K562 (cell line): Measurements from ENCODE around the gene SERF2. TPM values are rescaled to one million over a fixed set of nuclear protein-coding genes. Genes with fewer than 3 reads are reported as not detected.

Experiments
- CBX5 ChIP-seq: IDR thresholded peaks from 2 replicates; pipeline ENCODE4 v1.6.1; 2014; ENCODE audit warnings: low read depth, borderline replicate concordance
- HDAC3 ChIP-seq: fragments of 450-650 bp; IDR thresholded peaks from 2 replicates; pipeline ENCODE4 v1.6.1; 2018; ENCODE audit warnings: borderline replicate concordance, mild to moderate bottlenecking, moderate library complexity; ENCODE audit not compliant: partially characterized antibody
- IFI16 ChIP-seq: fragments of 250-450 bp; sonication (Bioruptor Pico); IDR thresholded peaks from 2 replicates; pipeline ENCODE4 v2.1.2; 2022; ENCODE audit warnings: mild to moderate bottlenecking, inconsistent platforms
- KDM5B ChIP-seq: fragments of 200-600 bp; sonication (generic); IDR thresholded peaks from 2 replicates; pipeline ENCODE4 v1.6.1; 2012; ENCODE audit warnings: low read depth, mild to moderate bottlenecking, moderate library complexity, low read length, control low read depth, inconsistent platforms; ENCODE audit not compliant: insufficient replicate concordance
- NCOA6 ChIP-seq: fragments of 450-650 bp; IDR thresholded peaks from 2 replicates; pipeline ENCODE4 v1.6.1; 2017; ENCODE audit warnings: mild to moderate bottlenecking
- NELFE ChIP-seq: IDR thresholded peaks from 2 replicates; pipeline ENCODE4 v1.6.1; 2011; ENCODE audit warnings: mild to moderate bottlenecking; ENCODE audit not compliant: insufficient read depth, insufficient read length
- PML ChIP-seq: IDR thresholded peaks from 2 replicates; pipeline ENCODE4 v1.6.1; 2012; ENCODE audit warnings: low read length, inconsistent platforms
- SNIP1 ChIP-seq: fragments of 450-650 bp; IDR thresholded peaks from 2 replicates; pipeline ENCODE4 v1.7.1; 2017; ENCODE audit warnings: low read depth, mild to moderate bottlenecking
- TAF1 ChIP-seq: IDR thresholded peaks from 2 replicates; pipeline ENCODE4 v1.6.1; 2011; ENCODE audit warnings: mild to moderate bottlenecking, low read length, moderate library complexity; ENCODE audit not compliant: insufficient read depth, control insufficient read depth, severe bottlenecking; ENCODE audit errors: extremely low read depth
- ZNF57 ChIP-seq: fragments of 450-650 bp; formaldehyde crosslinking; IDR thresholded peaks from 2 replicates; pipeline ENCODE4 v1.4.0; 2020; ENCODE audit warnings: mild to moderate bottlenecking, moderate library complexity
- polyA plus RNA-seq, 8 experiments: library from polyadenylated mRNA; depleted of rRNA in 4 of 8; stranded (reverse) in 5 of 8; unstranded in 3 of 8; fragments of >200 nt; fragmentation: Nextera tagmentation in 2 of 8; fragmentation: Illumina TruSeq in 1 of 8; extraction: Ambion mirVana in 2 of 8; extraction: Trizol in 1 of 8; gene quantifications; 2 replicates each; pipeline versions ENCODE4 v1.2.1 to v1.2.3, GENCODE V29; 2011 to 2014; ENCODE audit warnings: inconsistent platforms in 1 of 8, missing spikeins in 1 of 8
- total RNA-seq, 7 experiments: library from RNA; depleted of rRNA in 6 of 7; stranded (reverse); fragments of >200 nt in 6 of 7; fragmentation: Illumina TruSeq in 2 of 7; extraction: Trizol in 2 of 7; gene quantifications; 2 replicates each; pipeline versions ENCODE4 v1.2.1 to v1.2.3, GENCODE V29; 2011 to 2021; ENCODE audit warnings: low replicate concordance in 1 of 7
- TF ChIP-seq, protein P1 (sequence below), 2 experiments: fragments of 450-650 bp; formaldehyde crosslinking in 1 of 2; IDR thresholded peaks; 2 replicates each; pipeline versions ENCODE4 v1.4.0 to v1.6.1; 2014 to 2020; ENCODE audit warnings: mild to moderate bottlenecking in 2 of 2, borderline replicate concordance in 1 of 2, low read depth in 1 of 2
- TF ChIP-seq, protein P2 (sequence below): sonication (generic); formaldehyde crosslinking; IDR thresholded peaks from 2 replicates; pipeline ENCODE4 v1.8.0; 2023; ENCODE audit warnings: mild to moderate bottlenecking, missing genetic modification reagents
- TF ChIP-seq, protein P3 (sequence below), 2 experiments: fragments of 200-800 bp in 1 of 2; sonication (Bioruptor generic) in 1 of 2; sonication (generic) in 1 of 2; formaldehyde crosslinking in 1 of 2; IDR thresholded peaks in 1 of 2; conservative IDR thresholded peaks in 1 of 2; 2 replicates each; pipeline versions ENCODE4 v1.5.0 to v1.6.1; 2016 to 2020; ENCODE audit warnings: missing compliant biosample characterization in 1 of 2, missing genetic modification characterization in 1 of 2, missing genetic modification reagents in 1 of 2

Gene SERF2
- total and polyA plus RNA-seq, 9 of the 15 experiments (the other 6 are each of a cell fraction or from before 2014, with no cell fraction given): 497 to 3,360 (median 867) TPM

DNA sequence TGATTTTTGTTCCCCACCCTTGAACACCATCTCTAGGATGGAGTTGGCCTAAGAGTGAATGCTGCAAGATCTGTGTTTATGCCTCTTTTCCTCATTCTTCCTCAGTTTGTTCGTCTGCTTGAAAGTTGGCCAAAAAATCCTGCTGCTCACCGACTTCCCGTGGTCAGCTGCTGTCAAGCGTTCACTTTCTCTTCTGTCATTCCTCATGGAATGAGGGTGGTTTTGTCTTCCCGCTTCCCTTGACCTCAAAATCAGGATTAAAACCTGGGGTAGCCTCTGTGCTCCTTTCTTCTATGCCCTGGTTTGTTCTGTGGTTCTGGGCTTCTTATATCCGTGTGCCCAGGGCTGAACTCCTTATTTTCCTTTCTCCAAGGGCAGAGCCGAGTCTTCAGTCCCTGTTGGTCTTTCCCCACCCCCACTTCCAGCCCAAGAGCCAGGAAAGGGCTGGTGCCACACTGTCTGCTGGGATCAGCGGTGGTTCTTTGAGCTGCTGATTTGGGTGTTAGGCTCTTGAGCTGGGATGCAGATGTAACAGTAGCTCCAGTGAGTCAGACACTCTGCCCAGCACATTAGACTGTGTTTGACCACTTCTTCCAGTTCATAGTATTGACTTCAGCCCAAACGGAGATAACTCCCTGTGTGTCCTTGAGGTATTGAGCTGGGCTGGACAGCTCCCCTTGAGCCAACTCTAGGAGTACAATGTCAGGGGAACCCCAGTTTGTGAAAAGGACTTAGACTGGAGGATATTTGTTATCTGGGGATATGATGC lies 2.3 kb downstream of the SERF2 start (continued):
- TF ChIP-seq ZNF57 (CRISPR knock-in tag) (no peak), TAF1 (no peak), KDM5B (peak; percentile 19), NELFE (no peak), CBX5 (no peak), NCOA6 (no peak), IFI16 (CRISPR knock-in tag) (no peak), PML (no peak), SNIP1 (no peak), HDAC3 (no peak)
- TF ChIP-seq, protein P1, sequence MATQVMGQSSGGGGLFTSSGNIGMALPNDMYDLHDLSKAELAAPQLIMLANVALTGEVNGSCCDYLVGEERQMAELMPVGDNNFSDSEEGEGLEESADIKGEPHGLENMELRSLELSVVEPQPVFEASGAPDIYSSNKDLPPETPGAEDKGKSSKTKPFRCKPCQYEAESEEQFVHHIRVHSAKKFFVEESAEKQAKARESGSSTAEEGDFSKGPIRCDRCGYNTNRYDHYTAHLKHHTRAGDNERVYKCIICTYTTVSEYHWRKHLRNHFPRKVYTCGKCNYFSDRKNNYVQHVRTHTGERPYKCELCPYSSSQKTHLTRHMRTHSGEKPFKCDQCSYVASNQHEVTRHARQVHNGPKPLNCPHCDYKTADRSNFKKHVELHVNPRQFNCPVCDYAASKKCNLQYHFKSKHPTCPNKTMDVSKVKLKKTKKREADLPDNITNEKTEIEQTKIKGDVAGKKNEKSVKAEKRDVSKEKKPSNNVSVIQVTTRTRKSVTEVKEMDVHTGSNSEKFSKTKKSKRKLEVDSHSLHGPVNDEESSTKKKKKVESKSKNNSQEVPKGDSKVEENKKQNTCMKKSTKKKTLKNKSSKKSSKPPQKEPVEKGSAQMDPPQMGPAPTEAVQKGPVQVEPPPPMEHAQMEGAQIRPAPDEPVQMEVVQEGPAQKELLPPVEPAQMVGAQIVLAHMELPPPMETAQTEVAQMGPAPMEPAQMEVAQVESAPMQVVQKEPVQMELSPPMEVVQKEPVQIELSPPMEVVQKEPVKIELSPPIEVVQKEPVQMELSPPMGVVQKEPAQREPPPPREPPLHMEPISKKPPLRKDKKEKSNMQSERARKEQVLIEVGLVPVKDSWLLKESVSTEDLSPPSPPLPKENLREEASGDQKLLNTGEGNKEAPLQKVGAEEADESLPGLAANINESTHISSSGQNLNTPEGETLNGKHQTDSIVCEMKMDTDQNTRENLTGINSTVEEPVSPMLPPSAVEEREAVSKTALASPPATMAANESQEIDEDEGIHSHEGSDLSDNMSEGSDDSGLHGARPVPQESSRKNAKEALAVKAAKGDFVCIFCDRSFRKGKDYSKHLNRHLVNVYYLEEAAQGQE (IDR thresholded peaks at IDR 0.05; ENCODE audit: borderline replicate concordance): peak; percentile 79
- TF ChIP-seq, protein P1 (CRISPR knock-in tag; IDR thresholded peaks at IDR 0.05; ENCODE audit: low read depth): peak; percentile 60; the same call in 1 of the 2 replicates
- TF ChIP-seq, protein P2, sequence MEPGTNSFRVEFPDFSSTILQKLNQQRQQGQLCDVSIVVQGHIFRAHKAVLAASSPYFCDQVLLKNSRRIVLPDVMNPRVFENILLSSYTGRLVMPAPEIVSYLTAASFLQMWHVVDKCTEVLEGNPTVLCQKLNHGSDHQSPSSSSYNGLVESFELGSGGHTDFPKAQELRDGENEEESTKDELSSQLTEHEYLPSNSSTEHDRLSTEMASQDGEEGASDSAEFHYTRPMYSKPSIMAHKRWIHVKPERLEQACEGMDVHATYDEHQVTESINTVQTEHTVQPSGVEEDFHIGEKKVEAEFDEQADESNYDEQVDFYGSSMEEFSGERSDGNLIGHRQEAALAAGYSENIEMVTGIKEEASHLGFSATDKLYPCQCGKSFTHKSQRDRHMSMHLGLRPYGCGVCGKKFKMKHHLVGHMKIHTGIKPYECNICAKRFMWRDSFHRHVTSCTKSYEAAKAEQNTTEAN (CRISPR knock-in tag): no peak
- TF ChIP-seq, protein P3, sequence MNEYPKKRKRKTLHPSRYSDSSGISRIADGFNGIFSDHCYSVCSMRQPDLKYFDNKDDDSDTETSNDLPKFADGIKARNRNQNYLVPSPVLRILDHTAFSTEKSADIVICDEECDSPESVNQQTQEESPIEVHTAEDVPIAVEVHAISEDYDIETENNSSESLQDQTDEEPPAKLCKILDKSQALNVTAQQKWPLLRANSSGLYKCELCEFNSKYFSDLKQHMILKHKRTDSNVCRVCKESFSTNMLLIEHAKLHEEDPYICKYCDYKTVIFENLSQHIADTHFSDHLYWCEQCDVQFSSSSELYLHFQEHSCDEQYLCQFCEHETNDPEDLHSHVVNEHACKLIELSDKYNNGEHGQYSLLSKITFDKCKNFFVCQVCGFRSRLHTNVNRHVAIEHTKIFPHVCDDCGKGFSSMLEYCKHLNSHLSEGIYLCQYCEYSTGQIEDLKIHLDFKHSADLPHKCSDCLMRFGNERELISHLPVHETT (CRISPR knock-in tag; conservative IDR thresholded peaks at IDR 0.05 in 1 of 2, IDR thresholded peaks at IDR 0.05 in 1 of 2): peak in 1 of 2 experiments; percentile 46; a peak in 1 of 4 replicates
